HG03575 (cell line): ENCODE results near the gene ACKR2.

ENCODE experiments used
- ATAC-seq: cut with Tn5 transposase; IDR thresholded peaks from one replicate; pipeline ENCODE4 v1.9.1; 2021; ENCODE audit not compliant: unreplicated experiment, insufficient number of reproducible peaks, low FRiP score; ENCODE audit errors: extremely low read depth

ACKR2 gene

DNA sequence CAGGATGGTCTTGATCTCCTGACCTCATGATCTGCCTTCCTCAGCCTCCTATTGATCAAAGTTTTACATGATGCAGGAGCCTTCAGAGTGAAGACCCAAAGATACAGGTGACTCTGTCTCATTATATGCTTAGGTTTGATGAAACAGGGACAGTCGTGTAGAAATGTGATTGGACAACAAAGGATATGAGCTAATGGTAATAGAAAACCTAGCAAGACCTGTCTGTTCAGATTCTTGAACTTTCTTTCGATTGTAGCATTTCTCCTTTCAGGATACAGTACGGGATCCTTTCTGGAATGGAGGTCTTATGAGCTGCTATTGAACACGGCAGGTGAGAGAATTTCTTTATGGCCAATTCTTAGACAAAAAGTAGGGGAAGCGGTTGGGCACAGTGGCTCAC lies at the start of gene ACKR2:
Gene ACKR2 (plus strand): TSS at position 244 of the 400 bp plus-strand sequence. CDS start 55,058 bp downstream, outside the sequence.
- ATAC-seq, result no peak

DNA sequence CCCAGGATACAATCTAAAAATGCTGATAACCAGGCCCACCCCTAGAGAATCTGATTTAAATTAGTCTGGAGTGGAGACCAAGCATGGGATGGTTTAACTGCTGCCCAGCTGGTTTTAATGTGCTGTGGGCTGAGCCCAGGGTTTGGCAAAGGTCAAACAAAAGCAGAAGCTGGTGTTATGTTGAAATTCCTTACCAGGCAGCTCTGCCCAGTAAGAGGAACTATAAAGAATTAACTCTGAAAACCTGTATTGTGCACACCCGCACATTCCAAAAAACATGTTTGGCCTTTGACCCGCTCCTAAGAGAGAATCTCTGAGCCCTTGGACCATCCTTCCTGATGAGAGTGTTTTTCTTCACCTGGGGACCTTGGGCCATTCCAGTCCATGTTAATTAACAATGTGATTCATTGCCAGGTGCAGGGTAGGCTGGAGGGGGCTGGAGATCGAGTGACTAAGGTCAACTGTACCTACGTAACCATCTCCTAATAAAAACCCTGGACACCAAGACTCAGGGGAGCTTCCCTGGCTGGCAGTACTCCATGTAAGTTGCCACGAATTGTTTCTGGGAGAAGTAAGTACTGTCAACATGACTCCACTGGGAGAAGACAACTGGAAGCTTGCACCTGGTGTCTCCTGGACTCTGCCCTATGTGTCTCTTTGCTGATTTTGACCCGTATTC lies 47.1 kb upstream of the ACKR2 start:
- ATAC-seq, result no peak

GRCh38 chr3:42763021-42763420 lies 46.2 kb upstream of the ACKR2 start:
- ATAC-seq, result no peak

DNA sequence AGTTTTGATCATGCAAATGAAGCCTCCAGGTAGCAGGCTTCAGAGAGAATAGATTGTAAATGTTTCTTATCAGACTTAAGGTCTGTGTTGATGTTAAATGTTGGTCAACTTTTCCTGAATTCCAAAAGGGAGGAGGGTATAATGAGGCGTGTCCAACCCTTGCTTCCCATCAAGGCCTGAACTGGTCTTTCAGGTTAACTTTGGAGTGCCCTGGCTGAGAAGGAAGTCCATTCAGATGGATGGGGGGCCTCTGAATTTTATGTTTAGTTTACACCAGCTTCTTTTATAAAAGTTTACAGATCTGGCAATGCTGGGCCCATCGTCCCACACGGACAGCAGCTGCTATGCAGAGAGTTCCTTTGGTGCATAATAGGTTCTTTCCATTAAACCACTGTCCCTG lies 45.1 kb upstream of the ACKR2 start:
- ATAC-seq, result no peak

GRCh38 chr3:42764561-42765295 lies 44.5 kb upstream of the ACKR2 start:
- ATAC-seq, result no peak

GRCh38 chr3:42769477-42770131 lies 39.6 kb upstream of the ACKR2 start:
- no peak for ATAC-seq

GRCh38 chr3:42771271-42771670 lies 38.0 kb upstream of the ACKR2 start:
- no peak for ATAC-seq

DNA sequence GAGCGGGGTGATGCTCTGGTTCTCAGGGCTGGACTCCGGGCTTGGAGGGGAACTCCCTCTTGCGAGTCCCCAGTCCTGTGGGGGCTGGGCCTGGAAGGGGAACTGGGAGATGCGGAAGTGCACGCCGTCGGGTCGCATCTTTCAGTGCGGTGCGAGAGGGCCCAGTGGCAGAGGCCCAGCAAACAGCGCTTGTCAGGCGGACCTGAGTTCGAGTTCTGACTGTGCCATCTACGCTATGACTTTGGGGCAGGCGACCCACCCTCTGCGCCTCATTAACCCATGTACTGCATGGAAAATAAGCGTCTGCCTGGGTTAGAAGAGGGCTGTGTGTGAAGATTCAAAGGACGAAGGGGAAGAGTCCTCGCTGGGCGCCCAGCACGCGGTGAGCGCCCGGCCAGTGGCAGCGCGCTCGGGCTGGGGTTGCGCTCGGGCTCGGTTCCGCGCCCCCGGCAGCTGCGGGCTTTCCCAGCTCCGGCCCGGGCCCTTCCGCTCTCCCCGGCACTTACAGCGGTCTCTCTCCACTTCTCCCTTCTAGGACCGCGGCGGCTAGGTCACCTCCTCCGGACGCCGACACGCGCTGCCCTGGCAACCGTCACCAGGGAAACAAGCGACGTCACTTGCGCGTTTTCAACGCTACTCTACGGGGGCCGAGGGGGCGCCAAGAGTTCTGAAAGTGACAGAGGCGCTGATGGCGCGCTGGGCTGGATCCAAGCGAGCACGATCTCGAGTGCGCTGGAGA lies 36.4 kb upstream of the ACKR2 start, which contains the start of gene CCDC13:
Gene CCDC13 (minus strand): TSS at position 584 of the 739 bp plus-strand sequence. CDS start 14,908 bp downstream, outside the sequence.
- ATAC-seq, result peak; percentile 70

GRCh38 chr3:42773409-42773751 lies 35.9 kb upstream of the ACKR2 start:
- ATAC-seq, result no peak

GRCh38 chr3:42778644-42779043 lies 30.6 kb upstream of the ACKR2 start:
- ATAC-seq, result no peak

GRCh38 chr3:42780398-42780797 lies 28.8 kb upstream of the ACKR2 start:
- ATAC-seq, result no peak

GRCh38 chr3:42780892-42781700 lies 28.1 kb upstream of the ACKR2 start:
- ATAC-seq, result no peak

DNA sequence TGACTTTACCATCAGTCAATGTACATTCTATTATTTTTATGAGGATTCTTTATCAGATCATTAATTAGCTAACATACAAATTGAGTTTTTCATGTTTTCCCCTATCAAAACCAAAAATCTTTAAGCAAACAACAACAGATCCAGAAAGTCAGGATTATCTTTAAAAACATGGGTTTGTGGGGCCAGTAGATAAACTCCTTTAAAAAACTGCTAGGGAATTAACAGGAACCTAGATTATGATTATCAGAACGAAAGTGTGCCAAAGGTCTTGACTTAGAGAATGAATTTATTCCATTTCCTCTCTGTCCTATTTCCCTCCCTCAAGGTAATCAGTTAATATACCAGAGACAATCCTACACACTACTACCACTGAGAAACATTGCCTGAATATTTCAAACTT lies 23.0 kb upstream of the ACKR2 start:
- no peak for ATAC-seq

GRCh38 chr3:42786631-42787030 lies 22.6 kb upstream of the ACKR2 start:
- no peak for ATAC-seq

DNA sequence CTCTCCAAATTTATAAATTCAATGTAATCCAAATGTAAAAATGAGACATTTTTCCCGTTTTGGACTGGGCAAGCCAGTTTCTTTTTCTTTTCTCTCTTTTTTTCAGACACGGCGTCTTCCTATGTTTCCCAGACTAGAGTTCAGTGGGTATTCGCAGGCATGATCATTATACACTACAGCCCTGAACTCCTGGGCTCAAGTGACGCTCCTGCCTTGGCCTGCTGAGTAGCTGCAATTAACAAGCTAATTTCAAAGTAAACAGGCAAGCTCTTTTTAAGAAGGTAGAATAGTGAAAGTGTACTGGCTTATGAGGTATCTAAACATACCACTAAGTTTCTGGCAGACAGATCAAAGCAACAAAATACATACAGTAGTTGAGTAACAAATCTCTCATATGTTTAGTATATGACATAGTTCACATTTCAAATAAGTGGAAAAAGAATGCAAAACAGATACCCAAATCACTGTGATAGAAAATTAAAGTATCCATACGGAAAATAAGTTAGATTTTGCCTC lies 18.5 kb upstream of the ACKR2 start:
- ATAC-seq, result no peak

- no peak for ATAC-seq
These were observed 13.5 kb upstream of the ACKR2 start for GRCh38 chr3:42795621-42796181.

DNA sequence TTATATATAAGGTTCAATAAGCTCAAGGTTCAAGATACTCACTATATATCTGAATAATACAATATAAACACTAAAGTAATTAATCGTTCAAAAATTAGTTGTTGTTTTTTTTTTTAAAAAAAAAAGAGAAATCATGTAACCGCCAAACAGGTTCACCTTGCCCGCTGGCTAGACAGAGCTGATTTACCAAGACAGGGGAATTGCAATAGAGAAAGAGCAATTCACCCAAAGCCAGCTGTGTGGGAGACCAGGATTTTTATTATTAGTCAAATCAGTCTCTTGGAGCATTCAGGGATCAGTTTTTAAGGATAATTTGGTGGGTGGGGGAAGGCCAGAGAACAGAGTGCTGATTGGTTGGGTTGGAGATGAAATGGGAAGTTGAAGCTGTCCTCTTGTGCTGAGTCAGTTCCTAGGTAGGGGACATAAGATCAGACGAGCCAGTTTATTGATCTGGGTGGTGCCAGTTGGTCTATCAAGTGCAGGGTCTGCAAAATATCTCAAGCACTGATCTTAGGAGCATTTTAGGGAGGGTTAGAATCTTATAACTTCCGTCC lies 12.8 kb upstream of the ACKR2 start:
- no peak for ATAC-seq

GRCh38 chr3:42799376-42799775 lies 9.9 kb upstream of the ACKR2 start:
- ATAC-seq, result no peak
